ENCODE measurements around the gene STAT1.

DNA sequence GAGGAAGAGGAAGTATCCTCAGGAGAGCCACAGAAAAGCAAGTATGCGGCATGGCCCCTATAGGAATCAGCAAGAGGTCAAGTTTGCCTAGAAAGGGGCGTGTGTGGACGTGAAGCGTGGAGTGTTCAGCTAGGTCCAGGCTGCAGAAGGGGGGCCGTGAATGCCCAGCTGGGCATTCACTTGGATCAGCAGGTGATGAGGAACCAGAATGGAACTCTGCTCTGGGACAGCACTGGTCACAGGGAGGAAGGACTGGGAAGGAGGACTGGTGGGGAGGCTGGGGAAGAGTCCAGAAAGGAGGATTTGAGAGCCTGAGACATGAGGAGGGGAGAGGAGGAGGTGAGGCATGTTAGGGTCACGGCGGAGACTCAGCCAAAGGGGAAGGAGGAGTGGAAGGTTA is 19.8 kb downstream of the STAT1 start:
- no peak for TF ChIP-seq CTCF (IDR thresholded peaks at IDR 0.05)
- no peak for TF ChIP-seq POLR2A (IDR thresholded peaks at IDR 0.05)
